Left cardiac atrium (tissue), 4 donors: ENCODE measurements around the gene RNASE8. TPM values are rescaled to one million over a fixed set of nuclear protein-coding genes. Genes with fewer than 3 reads are reported as not detected.

Source experiments
- ATAC-seq, 2 donors: fragments of 200-7000 bp; cut with Tn5 transposase; one replicate each; pipeline ENCODE4 v1.9.1; 2020; ENCODE audit warnings: mild to moderate bottlenecking in 2 of 2, moderate library complexity in 2 of 2
- DNase-seq: peaks from one replicate; pipeline ENCODE4 v3.0.0-alpha.2; 2020
- intact Hi-C, 2 donors: fragments of 100-400 bp; cut with DNase I; formaldehyde crosslinking; loops; one replicate each; pipeline versions ENCODE4 v1.14.1 to v1.15.1; 2022 to 2023
- total RNA-seq, 2 donors: library from RNA; stranded (reverse); fragmentation: NEBNext Ultra II Directional; extraction: Animal tissue kit (Norgen Biotek cat#: 25700); gene quantifications; one replicate each; pipeline ENCODE4 v1.2.1, GENCODE V29; 2021
- donor health status: DM: no; HTN: yes; CAD: no.
- donor health status: DM: no; HTN: yes; CAD: no; lungs with severe emphysema.
- donor health status: DM: yes; HTN: yes; CAD: no.
- donor health status: Dilated cardiomyopathy.

RNASE8 gene
- total RNA-seq, 2 donors from 2014 or later = not detected

GRCh38 chr14:21066882-21067502 lies 9.4 kb downstream of the RNASE8 start:
- no peak for ATAC-seq
- no peak for DNase-seq
- intact Hi-C loops = loop anchor here in 1 of 2 donors (5.0 kb wide), 1 partner anchor 40 kb away; no protein-coding TSS in a partner anchor

GRCh38 chr14:21068521-21069387 lies 11.1 kb downstream of the RNASE8 start:
- intact Hi-C loops = loop anchor here (2.0 to 5.0 kb wide), 2 partner anchors 36 to 39 kb away; no protein-coding TSS in a partner anchor
- ATAC-seq (peak; percentile 16 to 25), DNase-seq (peak; percentile 61)

GRCh38 chr14:21069388-21070082 lies 11.9 kb downstream of the RNASE8 start:
- intact Hi-C loops = loop anchor here (2.0 to 5.0 kb wide), 2 partner anchors 35 to 38 kb away; no protein-coding TSS in a partner anchor
- DNase-seq (peak; percentile 57), ATAC-seq (peak; percentile 17 to 21)

- intact Hi-C loops = no loop called here
- ATAC-seq (peak; percentile 60 to 68), DNase-seq (peak; percentile 75)
Measured at GRCh38 chr14:21070083-21070609, 12.5 kb downstream of the RNASE8 start, which contains the start of gene ARHGEF40. Gene ARHGEF40, plus strand, starts transcription at chr14:21070304. Its CDS starts 93 bp downstream, at chr14:21070397.

- intact Hi-C loops = no loop called here
- peak; percentile 18 to 19 for ATAC-seq
- DNase-seq = peak; percentile 50
Measured at GRCh38 chr14:21070610-21071224, 13.1 kb downstream of the RNASE8 start.

- peak; percentile 90 for DNase-seq
- intact Hi-C loops = no loop called here
- peak; percentile 57 to 79 for ATAC-seq
Measured at GRCh38 chr14:21071225-21072030, 13.8 kb downstream of the RNASE8 start.

GRCh38 chr14:21072031-21072473 lies 14.4 kb downstream of the RNASE8 start:
- ATAC-seq (peak; percentile 15 to 16), DNase-seq (peak; percentile 53)
- intact Hi-C loops = no loop called here

- no peak for DNase-seq
- ATAC-seq = no peak
- intact Hi-C loops = no loop called here
Measured at GRCh38 chr14:21072781-21073339, 15.2 kb downstream of the RNASE8 start.

- ATAC-seq = no peak
- DNase-seq = no peak
- intact Hi-C loops = no loop called here
Measured at GRCh38 chr14:21073921-21074320, 16.3 kb downstream of the RNASE8 start.

- intact Hi-C loops = no loop called here
- DNase-seq = no peak
- ATAC-seq = no peak
Measured at GRCh38 chr14:21074398-21075272, 17.0 kb downstream of the RNASE8 start.

- intact Hi-C loops = no loop called here
- ATAC-seq (no peak), DNase-seq (no peak)
Measured at GRCh38 chr14:21075719-21076437, 18.3 kb downstream of the RNASE8 start.

- DNase-seq (no peak), ATAC-seq (no peak)
- intact Hi-C loops = no loop called here
Measured at GRCh38 chr14:21077672-21078071, 20.1 kb downstream of the RNASE8 start.

- DNase-seq (no peak), ATAC-seq (no peak)
- intact Hi-C loops = no loop called here
Measured at GRCh38 chr14:21078287-21078686, 20.7 kb downstream of the RNASE8 start.

GRCh38 chr14:21078726-21079125 lies 21.1 kb downstream of the RNASE8 start:
- DNase-seq = no peak
- no peak for ATAC-seq
- intact Hi-C loops = no loop called here

GRCh38 chr14:21081521-21082142 lies 24.0 kb downstream of the RNASE8 start:
- intact Hi-C loops = no loop called here
- DNase-seq (no peak), ATAC-seq (no peak)
